22Rv1 (cell line): ENCODE measurements around the gene CAPN3.

ENCODE experiments used
- CTCF ChIP-seq: fragments of 450-650 bp; IDR thresholded peaks from 2 replicates; pipeline ENCODE4 v1.5.1; 2017; ENCODE audit warnings: mild to moderate bottlenecking
- ZFX ChIP-seq: fragments of 450-650 bp; IDR thresholded peaks from 2 replicates; pipeline ENCODE4 v1.6.1; 2017; ENCODE audit warnings: antibody characterized with exemption, borderline replicate concordance

- no peak for TF ChIP-seq CTCF
- TF ChIP-seq ZFX, result no peak
These were observed 94.5 kb downstream of the CAPN3 start for GRCh38 chr15:42453826-42454225.
